Measurements from ENCODE around the gene C3. TPM values are rescaled to one million over a fixed set of nuclear protein-coding genes. Genes with fewer than 3 reads are reported as not detected.

C3 gene
- total and polyA plus RNA-seq, 2 donors from 2014 or later = 452 to 3,831 TPM

GRCh38 chr19:6682607-6683128 lies 37.8 kb downstream of the C3 start:
- H3K4me1 ChIP-seq (ENCODE audit: control insufficient read depth in 2 of 3, insufficient read depth in 2 of 3, low read depth in 1 of 3, low read length in 3 of 3) = no peaks in the 10 kb centered on the region
- H3K9me3 ChIP-seq (ENCODE audit: control insufficient read depth in 2 of 3, insufficient read depth in 1 of 3, low read length in 3 of 3) = no peaks in the 10 kb centered on the region
- intact Hi-C loops (cut with DNase I) = no loop called here
- H3K27ac ChIP-seq (ENCODE audit: low read depth in 2 of 2, low read length in 2 of 2) = no peak overlapping the region
- TF ChIP-seq CTCF (IDR thresholded peaks at IDR 0.05; ENCODE audit: borderline replicate concordance, extremely low read depth, insufficient read depth) = no peak
- H3K36me3 ChIP-seq (ENCODE audit: control insufficient read depth in 2 of 3, insufficient read depth in 3 of 3, low read length in 3 of 3) = no peaks in the 10 kb centered on the region
- H3K4me3 ChIP-seq (ENCODE audit: low read length in 3 of 3) = no peak overlapping the region
- FAIRE-seq (no peak), DNase-seq (no peak)
- no peak overlapping the region for H3K9ac ChIP-seq (ENCODE audit: low read length in 3 of 3)
- H3K27me3 ChIP-seq (ENCODE audit: control insufficient read depth, insufficient read depth, low read length) = no peaks in the 10 kb centered on the region

- Histone ChIP-seq H3K27me3 (ENCODE audit: control insufficient read depth, insufficient read depth, low read length) (no peaks in the 10 kb centered on the region), H3K9me3 (ENCODE audit: control insufficient read depth in 2 of 3, insufficient read depth in 1 of 3, low read length in 3 of 3) (no peaks in the 10 kb centered on the region), H3K36me3 (ENCODE audit: control insufficient read depth in 2 of 3, insufficient read depth in 3 of 3, low read length in 3 of 3) (no peaks in the 10 kb centered on the region), H3K27ac (ENCODE audit: low read depth in 2 of 2, low read length in 2 of 2) (no peak overlapping the region), H3K9ac (ENCODE audit: low read length in 3 of 3) (no peak overlapping the region), H3K4me1 (ENCODE audit: control insufficient read depth in 2 of 3, insufficient read depth in 2 of 3, low read depth in 1 of 3, low read length in 3 of 3) (no peaks in the 10 kb centered on the region), H3K4me3 (ENCODE audit: low read length in 3 of 3) (no peak overlapping the region)
- intact Hi-C loops (cut with DNase I) = no loop called here
- no peak for TF ChIP-seq CTCF (IDR thresholded peaks at IDR 0.05; ENCODE audit: borderline replicate concordance, extremely low read depth, insufficient read depth)
- DNase-seq = no peak
- no peak for FAIRE-seq
Measured at GRCh38 chr19:6680141-6680540, 40.3 kb downstream of the C3 start.

- Histone ChIP-seq H3K36me3 (ENCODE audit: control insufficient read depth in 2 of 3, insufficient read depth in 3 of 3, low read length in 3 of 3) (no peaks in the 10 kb centered on the region), H3K9me3 (ENCODE audit: control insufficient read depth in 2 of 3, insufficient read depth in 1 of 3, low read length in 3 of 3) (no peaks in the 10 kb centered on the region), H3K9ac (ENCODE audit: low read length in 3 of 3) (no peak overlapping the region), H3K27ac (ENCODE audit: low read depth in 2 of 2, low read length in 2 of 2) (no peak overlapping the region), H3K4me1 (ENCODE audit: control insufficient read depth in 2 of 3, insufficient read depth in 2 of 3, low read depth in 1 of 3, low read length in 3 of 3) (no peaks in the 10 kb centered on the region), H3K27me3 (ENCODE audit: control insufficient read depth, insufficient read depth, low read length) (no peaks in the 10 kb centered on the region), H3K4me3 (ENCODE audit: low read length in 3 of 3) (no peak overlapping the region)
- DNase-seq (no peak), FAIRE-seq (no peak)
- intact Hi-C loops (cut with DNase I) = no loop called here
- TF ChIP-seq CTCF (IDR thresholded peaks at IDR 0.05; ENCODE audit: borderline replicate concordance, extremely low read depth, insufficient read depth) = no peak
Measured at GRCh38 chr19:6679139-6679538, 41.3 kb downstream of the C3 start.

- TF ChIP-seq CTCF (IDR thresholded peaks at IDR 0.05; ENCODE audit: borderline replicate concordance, extremely low read depth, insufficient read depth) = no peak
- FAIRE-seq (no peak), DNase-seq (peak in 1 of 5 donors; percentile 6)
- no peaks in the 10 kb centered on the region for H3K27me3 ChIP-seq (ENCODE audit: control insufficient read depth, insufficient read depth, low read length)
- intact Hi-C loops (cut with DNase I) = no loop called here
- no peak overlapping the region for H3K27ac ChIP-seq (ENCODE audit: low read depth in 2 of 2, low read length in 2 of 2)
- no peaks in the 10 kb centered on the region for H3K9me3 ChIP-seq (ENCODE audit: control insufficient read depth in 2 of 3, insufficient read depth in 1 of 3, low read length in 3 of 3)
- no peak overlapping the region for H3K4me3 ChIP-seq (ENCODE audit: low read length in 3 of 3)
- H3K9ac ChIP-seq (ENCODE audit: low read length in 3 of 3) = no peak overlapping the region
- no peaks in the 10 kb centered on the region for H3K4me1 ChIP-seq (ENCODE audit: control insufficient read depth in 2 of 3, insufficient read depth in 2 of 3, low read depth in 1 of 3, low read length in 3 of 3)
- H3K36me3 ChIP-seq (ENCODE audit: control insufficient read depth in 2 of 3, insufficient read depth in 3 of 3, low read length in 3 of 3) = no peaks in the 10 kb centered on the region
Measured at GRCh38 chr19:6678690-6679109, 41.8 kb downstream of the C3 start.

All from kidney (tissue), 14 donors.